ENCODE data around the gene ALDH9A1. TPM values are rescaled to one million over a fixed set of nuclear protein-coding genes. Genes with fewer than 3 reads are reported as not detected.

Gene ALDH9A1
- total and polyA plus RNA-seq, 8 donors: 0.87 to 101 (median 40.8) TPM

GRCh38 chr1:165742194-165742593, 43.8 kb upstream of the ALDH9A1 start:
- WGBS, 5 donors: 91 to 98% (median 98%) methylated on average over 8 of the region's 8 CpGs
- intact Hi-C loops (cut with DNase I; ENCODE audit: low total_unique reads): no loop called here
- no peak overlapping the region for H3K4me3 ChIP-seq
- no peak for TF ChIP-seq CTCF (IDR thresholded peaks at IDR 0.05)
- TF ChIP-seq POLR2A (IDR thresholded peaks at IDR 0.05): no peak
- TF ChIP-seq POLR2AphosphoS5 (IDR thresholded peaks at IDR 0.05): no peak
- TF ChIP-seq EP300 (IDR thresholded peaks at IDR 0.05): no peak
- no peaks in the 10 kb centered on the region for H3K27me3 ChIP-seq
- no peaks in the 10 kb centered on the region for H3K9me3 ChIP-seq
- H3K36me3 ChIP-seq: peaks cover 36 to 88% (median 82%) of the 10 kb centered on the region in 4 donors
- no peak for DNase-seq
- no peaks in the 10 kb centered on the region for H3K4me1 ChIP-seq
- no peak overlapping the region for H3K27ac ChIP-seq

DNA sequence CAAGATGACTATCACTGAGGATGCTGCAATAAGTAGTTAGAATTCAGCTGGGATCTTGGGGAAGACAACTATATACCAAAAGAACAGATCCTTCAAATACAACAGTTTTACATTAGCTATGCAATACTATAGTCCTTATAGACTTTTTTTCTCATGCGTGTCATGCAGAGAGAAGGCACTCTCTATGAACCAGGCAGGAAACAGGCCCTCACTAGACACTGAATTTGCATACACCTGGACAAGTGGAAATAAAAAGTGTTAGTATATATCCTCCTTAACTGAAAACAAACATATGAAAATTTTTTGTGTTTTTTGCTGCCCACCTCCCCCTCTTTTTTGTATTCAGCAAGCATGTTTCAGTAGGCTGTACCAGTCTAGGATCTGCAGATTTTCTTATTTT, 40.4 kb upstream of the ALDH9A1 start:
- H3K4me1 ChIP-seq: no peaks in the 10 kb centered on the region
- TF ChIP-seq POLR2AphosphoS5 (IDR thresholded peaks at IDR 0.05) (no peak), CTCF (IDR thresholded peaks at IDR 0.05) (no peak)
- 90 to 97% (median 96%) methylated on average over 1 of the region's 1 CpG for whole genome bisulfite sequencing, 5 donors
- H3K27ac ChIP-seq: no peak overlapping the region
- no peak overlapping the region for H3K4me3 ChIP-seq
- no peaks in the 10 kb centered on the region for H3K9me3 ChIP-seq
- peaks cover 29 to 91% (median 79%) of the 10 kb centered on the region in 4 donors for H3K36me3 ChIP-seq
- no peak for DNase-seq
- intact Hi-C loops (cut with DNase I; ENCODE audit: low total_unique reads): no loop called here
- H3K27me3 ChIP-seq: no peaks in the 10 kb centered on the region

DNA sequence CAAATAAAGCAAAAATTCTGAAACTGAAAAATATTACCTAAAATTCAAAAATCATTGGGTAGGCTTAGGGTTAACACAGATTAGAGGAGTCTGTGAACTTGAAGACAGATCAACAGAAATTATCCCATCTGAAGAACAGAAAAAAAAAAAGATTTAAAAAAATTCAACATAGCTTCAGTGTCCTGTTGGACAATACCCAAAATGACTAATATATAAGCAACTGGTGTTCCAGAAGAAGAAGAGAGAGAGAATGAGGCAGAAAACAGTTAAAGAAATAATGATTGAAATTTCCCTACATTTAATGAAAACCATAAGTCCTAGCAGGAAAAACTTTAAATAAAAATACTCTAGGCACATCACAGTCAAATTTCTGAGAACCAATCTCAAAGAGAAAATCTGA, 38.8 kb upstream of the ALDH9A1 start:
- H3K4me3 ChIP-seq: no peak overlapping the region
- peaks cover 17 to 84% (median 74%) of the 10 kb centered on the region in 4 donors for H3K36me3 ChIP-seq
- intact Hi-C loops (cut with DNase I; ENCODE audit: low total_unique reads): no loop called here
- H3K27me3 ChIP-seq: no peaks in the 10 kb centered on the region
- no peak for DNase-seq
- H3K27ac ChIP-seq: no peak overlapping the region
- TF ChIP-seq EP300 (IDR thresholded peaks at IDR 0.05) (no peak), POLR2A (IDR thresholded peaks at IDR 0.05) (no peak), CTCF (IDR thresholded peaks at IDR 0.05) (no peak), POLR2AphosphoS5 (IDR thresholded peaks at IDR 0.05) (no peak)
- H3K4me1 ChIP-seq: no peaks in the 10 kb centered on the region
- H3K9me3 ChIP-seq: no peaks in the 10 kb centered on the region

DNA sequence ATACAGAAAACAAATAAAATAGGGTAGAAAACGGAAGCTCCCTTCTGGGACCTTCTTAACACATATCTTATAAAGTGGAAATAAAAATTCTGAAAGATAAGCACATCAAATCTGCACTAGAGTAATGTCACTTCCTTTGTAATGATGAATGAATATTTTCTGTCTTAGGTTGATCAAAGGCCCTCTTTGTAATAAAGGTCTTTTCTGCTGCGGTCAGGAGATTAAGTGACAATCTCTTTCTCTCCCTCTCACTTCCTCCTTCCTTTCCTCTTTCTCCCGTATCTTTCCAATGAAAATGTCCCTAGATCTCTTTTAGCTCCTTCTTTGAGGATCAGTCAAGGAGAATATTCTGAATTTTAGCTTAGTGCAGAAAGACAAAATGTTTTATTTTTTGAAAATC, 36.5 kb upstream of the ALDH9A1 start:
- Histone ChIP-seq H3K4me3 (no peak overlapping the region), H3K36me3 (peaks cover 5 to 70% (median 65%) of the 10 kb centered on the region in 4 donors), H3K4me1 (no peaks in the 10 kb centered on the region), H3K9me3 (no peaks in the 10 kb centered on the region), H3K27me3 (no peaks in the 10 kb centered on the region), H3K27ac (no peak overlapping the region)
- intact Hi-C loops (cut with DNase I; ENCODE audit: low total_unique reads): no loop called here
- DNase-seq: no peak
- 87 to 93% (median 90%) methylated on average over 3 of the region's 3 CpGs for WGBS, 5 donors
- TF ChIP-seq POLR2A (IDR thresholded peaks at IDR 0.05) (no peak), POLR2AphosphoS5 (IDR thresholded peaks at IDR 0.05) (no peak), CTCF (IDR thresholded peaks at IDR 0.05) (no peak), EP300 (IDR thresholded peaks at IDR 0.05) (no peak)

Measured in stomach (tissue), 9 donors.